Measurements from ENCODE around the gene CNTN3.

The CNTN3 gene

GRCh38 chr3:74626011-74626410 lies 11.6 kb upstream of the CNTN3 start:
- Histone ChIP-seq H3K27me3 (ENCODE audit: low read length) (no peaks in the 10 kb centered on the region), H3K27ac (ENCODE audit: low read depth, low read length) (no peak overlapping the region)
- no peak for TF ChIP-seq CTCF (IDR thresholded peaks at IDR 0.05; ENCODE audit: insufficient read depth, low read length, poor library complexity, severe bottlenecking)
- TF ChIP-seq EZH2phosphoT487 (conservative IDR thresholded peaks at IDR 0.05; ENCODE audit: low read length): no peak

GRCh38 chr3:74624301-74624700 lies 9.8 kb upstream of the CNTN3 start:
- H3K9me3 ChIP-seq (ENCODE audit: insufficient read depth, low read length): no peaks in the 10 kb centered on the region
- H3F3A ChIP-seq (ENCODE audit: insufficient read depth): no peaks in the 10 kb centered on the region
- TF ChIP-seq CTCF (IDR thresholded peaks at IDR 0.05; ENCODE audit: insufficient read depth, low read length, poor library complexity, severe bottlenecking) (no peak), EZH2phosphoT487 (conservative IDR thresholded peaks at IDR 0.05; ENCODE audit: low read length) (no peak)
- no peak overlapping the region for H3K4me3 ChIP-seq (ENCODE audit: insufficient read depth, low read length, poor library complexity, severe bottlenecking)
- H2AFZ ChIP-seq (ENCODE audit: low read depth, low read length, severe bottlenecking): no peak overlapping the region
- no peak overlapping the region for H3K4me2 ChIP-seq (ENCODE audit: low read depth, low read length, poor library complexity, severe bottlenecking)
- no peaks in the 10 kb centered on the region for H3K27me3 ChIP-seq (ENCODE audit: low read length)
- H3K79me2 ChIP-seq (ENCODE audit: insufficient read depth, low read length): no peaks in the 10 kb centered on the region
- H4K20me1 ChIP-seq (ENCODE audit: low read depth, low read length): no peaks in the 10 kb centered on the region
- H3K9ac ChIP-seq (ENCODE audit: low read length): no peak overlapping the region
- no peaks in the 10 kb centered on the region for H3K9me2 ChIP-seq (replicated peaks; ENCODE audit: insufficient read depth, low read length)
- no peak overlapping the region for H3K27ac ChIP-seq (ENCODE audit: low read depth, low read length)
- H3K36me3 ChIP-seq (ENCODE audit: low read length): no peaks in the 10 kb centered on the region

More at GRCh38 chr3:74626011-74626410, 11.6 kb upstream of the CNTN3 start:
- Histone ChIP-seq H4K20me1 (ENCODE audit: low read depth, low read length) (no peaks in the 10 kb centered on the region), H3K4me3 (ENCODE audit: insufficient read depth, low read length, poor library complexity, severe bottlenecking) (no peak overlapping the region), H3K9me2 (replicated peaks; ENCODE audit: insufficient read depth, low read length) (no peaks in the 10 kb centered on the region), H3K4me2 (ENCODE audit: low read depth, low read length, poor library complexity, severe bottlenecking) (no peak overlapping the region), H3K79me2 (ENCODE audit: insufficient read depth, low read length) (no peaks in the 10 kb centered on the region), H3K9ac (ENCODE audit: low read length) (no peak overlapping the region), H3F3A (ENCODE audit: insufficient read depth) (no peaks in the 10 kb centered on the region), H3K36me3 (ENCODE audit: low read length) (no peaks in the 10 kb centered on the region), H3K9me3 (ENCODE audit: insufficient read depth, low read length) (no peaks in the 10 kb centered on the region), H2AFZ (ENCODE audit: low read depth, low read length, severe bottlenecking) (no peak overlapping the region)

GRCh38 chr3:74623261-74623836 lies 8.9 kb upstream of the CNTN3 start:
- no peaks in the 10 kb centered on the region for H3K9me2 ChIP-seq (replicated peaks; ENCODE audit: insufficient read depth, low read length)
- no peaks in the 10 kb centered on the region for H3K9me3 ChIP-seq (ENCODE audit: insufficient read depth, low read length)
- no peaks in the 10 kb centered on the region for H3K79me2 ChIP-seq (ENCODE audit: insufficient read depth, low read length)
- no peaks in the 10 kb centered on the region for H4K20me1 ChIP-seq (ENCODE audit: low read depth, low read length)
- no peak overlapping the region for H3K9ac ChIP-seq (ENCODE audit: low read length)
- no peaks in the 10 kb centered on the region for H3F3A ChIP-seq (ENCODE audit: insufficient read depth)
- H3K27ac ChIP-seq (ENCODE audit: low read depth, low read length): no peak overlapping the region
- TF ChIP-seq CTCF (IDR thresholded peaks at IDR 0.05; ENCODE audit: insufficient read depth, low read length, poor library complexity, severe bottlenecking) (no peak), EZH2phosphoT487 (conservative IDR thresholded peaks at IDR 0.05; ENCODE audit: low read length) (no peak)
- no peak overlapping the region for H2AFZ ChIP-seq (ENCODE audit: low read depth, low read length, severe bottlenecking)
- H3K4me3 ChIP-seq (ENCODE audit: insufficient read depth, low read length, poor library complexity, severe bottlenecking): no peak overlapping the region
- H3K36me3 ChIP-seq (ENCODE audit: low read length): no peaks in the 10 kb centered on the region
- no peaks in the 10 kb centered on the region for H3K27me3 ChIP-seq (ENCODE audit: low read length)
- H3K4me2 ChIP-seq (ENCODE audit: low read depth, low read length, poor library complexity, severe bottlenecking): no peak overlapping the region
